Measurements from ENCODE around the gene AUTS2.

The AUTS2 gene

DNA sequence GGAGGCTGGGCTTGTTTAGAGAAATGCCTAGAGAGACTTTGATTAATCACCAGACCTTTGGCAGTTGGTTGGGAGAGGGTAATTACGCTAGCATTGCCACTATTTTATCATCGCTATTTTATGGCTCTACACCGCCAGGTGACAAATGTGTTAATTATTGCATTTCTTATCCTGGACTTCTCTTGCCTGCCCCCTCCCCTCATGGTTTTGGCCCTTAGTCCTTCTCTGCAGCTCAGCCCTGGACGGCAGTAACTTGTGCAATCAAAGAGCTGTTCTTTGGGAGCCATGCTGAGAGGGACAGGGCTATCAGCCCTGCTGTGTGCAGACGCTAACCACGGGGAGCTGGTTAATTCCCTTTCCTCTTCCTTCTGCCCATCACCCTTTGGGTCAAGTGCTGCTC lies 585.0 kb downstream of the AUTS2 start:
- H3K4me3 ChIP-seq (ENCODE audit: low read length in 2 of 2) = no peak overlapping the region
- no peak overlapping the region for H3K27ac ChIP-seq (ENCODE audit: low read depth in 2 of 2, low read length in 2 of 2)
- no peaks in the 10 kb centered on the region for H3K9me3 ChIP-seq (ENCODE audit: control insufficient read depth in 2 of 2, low read length in 2 of 2)
- H3K9ac ChIP-seq (ENCODE audit: low read depth in 1 of 2, low read length in 2 of 2) = no peak overlapping the region
- H3K27me3 ChIP-seq (ENCODE audit: control insufficient read depth in 2 of 2, insufficient read depth in 2 of 2, low read length in 2 of 2) = no peaks in the 10 kb centered on the region
- H3K4me1 ChIP-seq (ENCODE audit: control insufficient read depth in 2 of 2, insufficient read depth in 2 of 2, low read length in 2 of 2) = peaks cover 10 to 12% of the 10 kb centered on the region in 2 donors
- no peaks in the 10 kb centered on the region for H3K36me3 ChIP-seq (ENCODE audit: control insufficient read depth in 2 of 2, insufficient read depth in 2 of 2, low read length in 2 of 2)

DNA sequence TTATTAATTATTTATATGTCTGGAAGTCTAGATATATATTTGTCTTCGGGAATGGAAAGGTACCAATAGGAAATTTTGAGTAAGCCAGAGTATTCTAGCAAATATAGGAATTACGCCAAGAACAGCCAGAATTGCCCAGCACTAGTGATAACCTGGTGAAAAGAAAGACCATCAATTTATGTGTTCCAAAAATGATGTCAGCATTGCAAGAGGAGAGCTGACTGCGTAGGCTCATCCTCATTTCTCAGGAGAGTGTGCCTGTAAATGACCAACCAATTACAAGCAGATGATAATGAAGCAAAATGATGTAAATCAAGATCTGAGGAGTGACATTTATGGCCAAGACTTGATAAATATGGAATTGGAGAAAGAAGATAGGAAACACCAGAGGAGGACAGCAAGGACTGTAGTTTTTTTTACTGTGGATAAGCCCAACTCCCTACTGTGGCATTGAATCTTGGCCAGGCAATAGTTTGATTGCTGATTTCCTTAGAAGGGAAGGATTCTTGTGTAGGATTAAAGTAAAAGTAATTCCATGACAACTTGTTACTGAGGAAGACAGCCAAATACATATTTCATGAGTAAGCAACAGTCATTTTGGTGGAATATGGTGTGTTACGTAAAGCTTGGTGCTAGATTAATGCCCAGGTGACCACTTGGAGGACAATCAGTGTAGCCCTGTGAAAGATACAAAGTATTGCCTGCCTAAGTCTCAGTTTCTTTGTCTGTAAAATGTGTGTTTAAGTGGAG lies 590.8 kb downstream of the AUTS2 start:
- Histone ChIP-seq H3K36me3 (ENCODE audit: control insufficient read depth in 2 of 2, insufficient read depth in 2 of 2, low read length in 2 of 2) (no peaks in the 10 kb centered on the region), H3K27ac (ENCODE audit: low read depth in 2 of 2, low read length in 2 of 2) (no peak overlapping the region), H3K27me3 (ENCODE audit: control insufficient read depth in 2 of 2, insufficient read depth in 2 of 2, low read length in 2 of 2) (no peaks in the 10 kb centered on the region), H3K9ac (ENCODE audit: low read depth in 1 of 2, low read length in 2 of 2) (no peak overlapping the region), H3K4me3 (ENCODE audit: low read length in 2 of 2) (no peak overlapping the region), H3K9me3 (ENCODE audit: control insufficient read depth in 2 of 2, low read length in 2 of 2) (no peaks in the 10 kb centered on the region), H3K4me1 (ENCODE audit: control insufficient read depth in 2 of 2, insufficient read depth in 2 of 2, low read length in 2 of 2) (no peaks in the 10 kb centered on the region)

DNA sequence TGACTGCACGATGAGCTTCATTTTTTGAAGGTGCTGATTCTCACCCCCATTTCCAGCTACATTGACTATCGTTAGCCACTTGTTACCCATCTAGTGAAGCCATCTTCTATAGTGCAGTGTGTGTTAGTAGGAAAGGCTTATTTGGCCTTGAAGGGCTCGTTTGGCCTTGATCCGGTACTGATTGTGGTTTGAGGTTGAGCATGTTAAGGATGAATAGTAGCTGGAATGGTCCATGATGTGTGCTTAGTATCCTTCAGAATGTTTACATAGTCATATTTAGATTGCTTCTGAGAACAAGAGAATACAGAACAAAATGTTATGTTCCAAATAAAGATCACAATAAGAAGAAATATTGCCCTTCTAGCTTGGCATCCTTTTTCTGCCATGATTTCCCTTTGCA lies 591.5 kb downstream of the AUTS2 start:
- no peaks in the 10 kb centered on the region for H3K27me3 ChIP-seq (ENCODE audit: control insufficient read depth in 2 of 2, insufficient read depth in 2 of 2, low read length in 2 of 2)
- H3K4me1 ChIP-seq (ENCODE audit: control insufficient read depth in 2 of 2, insufficient read depth in 2 of 2, low read length in 2 of 2) = no peaks in the 10 kb centered on the region
- H3K27ac ChIP-seq (ENCODE audit: low read depth in 2 of 2, low read length in 2 of 2) = no peak overlapping the region
- H3K36me3 ChIP-seq (ENCODE audit: control insufficient read depth in 2 of 2, insufficient read depth in 2 of 2, low read length in 2 of 2) = no peaks in the 10 kb centered on the region
- no peak overlapping the region for H3K9ac ChIP-seq (ENCODE audit: low read depth in 1 of 2, low read length in 2 of 2)
- H3K9me3 ChIP-seq (ENCODE audit: control insufficient read depth in 2 of 2, low read length in 2 of 2) = no peaks in the 10 kb centered on the region
- H3K4me3 ChIP-seq (ENCODE audit: low read length in 2 of 2) = no peak overlapping the region

DNA sequence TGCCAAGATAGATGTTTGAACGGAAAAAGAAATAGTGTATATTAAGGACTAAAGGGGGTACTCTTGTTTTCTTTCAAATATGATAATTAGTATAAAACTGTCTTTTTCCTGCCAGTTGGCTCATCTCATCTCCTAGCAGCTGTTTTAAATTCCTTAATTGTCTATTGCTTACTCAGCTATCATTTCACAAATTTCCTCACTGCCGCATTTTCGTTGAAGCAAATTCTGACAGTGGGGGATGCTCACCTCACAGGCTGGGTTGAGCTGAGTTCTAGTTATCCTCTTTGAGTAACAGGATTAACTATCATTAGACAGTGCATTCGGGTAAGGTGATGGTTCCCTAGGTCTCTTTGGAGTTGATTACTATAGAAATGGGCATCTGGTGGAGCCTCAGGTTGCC lies 592.0 kb downstream of the AUTS2 start:
- no peak overlapping the region for H3K27ac ChIP-seq (ENCODE audit: low read depth in 2 of 2, low read length in 2 of 2)

DNA sequence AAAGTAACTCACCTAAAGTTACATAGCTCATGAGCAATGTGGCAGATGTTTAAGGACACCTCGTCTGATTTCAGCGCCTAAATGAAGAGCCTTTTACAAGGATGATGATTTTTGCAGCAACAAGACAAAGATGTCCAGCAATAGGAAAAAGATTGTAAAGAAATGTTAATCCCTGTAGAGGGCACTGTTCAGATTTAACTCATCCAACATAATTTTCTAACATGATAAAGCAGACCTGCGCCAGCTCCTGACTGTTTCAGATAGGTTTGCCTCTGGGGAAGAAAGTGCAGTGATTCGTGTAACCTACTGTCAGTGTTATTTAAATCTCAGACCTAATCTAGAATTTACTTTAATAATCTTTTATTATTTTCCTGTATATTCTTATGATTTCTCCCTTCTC lies 595.2 kb downstream of the AUTS2 start:
- Histone ChIP-seq H3K27ac (ENCODE audit: low read depth in 2 of 2, low read length in 2 of 2) (no peak overlapping the region), H3K4me3 (ENCODE audit: low read length in 2 of 2) (no peak overlapping the region), H3K4me1 (ENCODE audit: control insufficient read depth in 2 of 2, insufficient read depth in 2 of 2, low read length in 2 of 2) (no peaks in the 10 kb centered on the region), H3K36me3 (ENCODE audit: control insufficient read depth in 2 of 2, insufficient read depth in 2 of 2, low read length in 2 of 2) (no peaks in the 10 kb centered on the region), H3K9me3 (ENCODE audit: control insufficient read depth in 2 of 2, low read length in 2 of 2) (no peaks in the 10 kb centered on the region), H3K9ac (ENCODE audit: low read depth in 1 of 2, low read length in 2 of 2) (no peak overlapping the region), H3K27me3 (ENCODE audit: control insufficient read depth in 2 of 2, insufficient read depth in 2 of 2, low read length in 2 of 2) (no peaks in the 10 kb centered on the region)

More for the DNA sequence above, 592.0 kb downstream of the AUTS2 start:
- Histone ChIP-seq H3K27me3 (ENCODE audit: control insufficient read depth in 2 of 2, insufficient read depth in 2 of 2, low read length in 2 of 2) (no peaks in the 10 kb centered on the region), H3K9ac (ENCODE audit: low read depth in 1 of 2, low read length in 2 of 2) (no peak overlapping the region), H3K4me1 (ENCODE audit: control insufficient read depth in 2 of 2, insufficient read depth in 2 of 2, low read length in 2 of 2) (no peaks in the 10 kb centered on the region), H3K9me3 (ENCODE audit: control insufficient read depth in 2 of 2, low read length in 2 of 2) (no peaks in the 10 kb centered on the region), H3K36me3 (ENCODE audit: control insufficient read depth in 2 of 2, insufficient read depth in 2 of 2, low read length in 2 of 2) (no peaks in the 10 kb centered on the region), H3K4me3 (ENCODE audit: low read length in 2 of 2) (no peak overlapping the region)

DNA sequence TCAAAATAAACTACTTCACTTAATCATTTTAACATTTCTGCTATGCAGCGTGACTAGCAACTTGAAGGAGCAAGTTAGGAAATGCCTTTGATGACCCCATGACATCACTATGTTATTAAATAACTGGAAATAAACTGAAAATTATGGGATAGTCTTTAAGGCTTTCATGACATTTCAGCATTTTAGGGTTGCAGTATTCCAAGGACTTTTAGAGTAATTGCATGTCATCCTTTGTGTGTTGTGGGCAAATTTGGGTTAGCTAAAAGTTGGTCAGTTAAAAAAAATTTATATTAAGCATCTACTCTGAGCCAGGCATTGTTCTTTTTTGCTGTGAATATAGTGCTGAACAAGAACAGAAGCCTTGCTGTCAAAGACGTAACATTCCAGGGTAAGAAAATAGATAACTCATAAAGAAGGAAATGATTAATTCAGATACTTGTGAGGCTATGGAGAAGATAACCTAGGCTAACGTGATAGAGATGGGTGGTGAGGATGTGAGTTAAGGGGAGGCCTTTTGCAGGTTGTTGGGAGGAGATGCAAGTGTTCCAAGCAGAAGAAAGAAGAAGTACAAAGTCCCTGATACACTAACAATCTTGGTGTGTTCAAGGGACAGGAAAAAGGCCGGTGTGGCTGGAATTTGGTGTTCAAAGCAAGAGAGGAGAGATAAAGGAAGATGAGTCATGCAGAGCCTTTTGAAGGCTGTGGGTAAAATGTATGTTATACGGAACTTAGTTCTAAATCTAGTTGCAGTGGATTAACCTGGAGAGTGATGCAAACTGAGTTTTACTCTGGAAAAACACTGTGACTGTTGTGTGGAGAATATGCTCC lies 610.2 kb downstream of the AUTS2 start:
- no peak overlapping the region for H3K27ac ChIP-seq (ENCODE audit: low read depth in 2 of 2, low read length in 2 of 2)
- H3K27me3 ChIP-seq (ENCODE audit: control insufficient read depth in 2 of 2, insufficient read depth in 2 of 2, low read length in 2 of 2) = no peaks in the 10 kb centered on the region
- H3K9me3 ChIP-seq (ENCODE audit: control insufficient read depth in 2 of 2, low read length in 2 of 2) = no peaks in the 10 kb centered on the region
- no peaks in the 10 kb centered on the region for H3K4me1 ChIP-seq (ENCODE audit: control insufficient read depth in 2 of 2, insufficient read depth in 2 of 2, low read length in 2 of 2)
- no peak overlapping the region for H3K9ac ChIP-seq (ENCODE audit: low read depth in 1 of 2, low read length in 2 of 2)
- no peak overlapping the region for H3K4me3 ChIP-seq (ENCODE audit: low read length in 2 of 2)
- no peaks in the 10 kb centered on the region for H3K36me3 ChIP-seq (ENCODE audit: control insufficient read depth in 2 of 2, insufficient read depth in 2 of 2, low read length in 2 of 2)

DNA sequence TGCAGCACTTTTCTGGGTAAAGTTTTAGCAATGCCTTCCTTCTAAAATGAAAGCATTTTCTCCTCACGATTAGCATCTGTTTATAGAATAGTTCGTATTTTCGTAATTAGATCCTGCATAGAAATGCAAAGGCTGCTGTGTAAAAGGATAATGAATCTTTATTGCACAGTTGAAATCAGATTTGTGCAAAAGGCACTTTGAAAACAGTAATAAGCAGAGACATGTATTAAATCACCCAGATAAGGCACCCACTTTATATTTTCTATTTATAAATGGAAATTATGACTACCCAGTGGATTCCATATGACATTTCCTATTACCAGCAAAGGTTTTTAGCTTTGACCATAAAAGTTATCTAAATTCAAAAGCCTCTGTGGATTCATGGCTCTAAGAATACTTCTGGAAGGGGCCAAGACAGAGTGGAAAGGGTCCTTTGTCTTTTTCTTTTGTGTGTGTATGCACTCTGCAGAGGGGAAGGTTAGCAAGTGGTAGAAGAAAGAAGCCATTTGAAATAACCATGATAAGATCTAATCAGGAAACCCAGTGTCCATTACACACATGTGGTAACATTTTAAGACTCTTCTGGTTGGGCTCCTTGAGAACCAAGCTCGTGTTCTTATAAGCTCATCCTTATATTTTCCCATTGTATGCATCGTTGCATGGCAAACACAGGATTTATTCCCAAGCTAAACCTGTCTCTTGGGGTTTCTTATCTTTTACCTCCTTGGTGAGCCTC lies 612.1 kb downstream of the AUTS2 start:
- no peak overlapping the region for H3K4me3 ChIP-seq (ENCODE audit: low read length in 2 of 2)

DNA sequence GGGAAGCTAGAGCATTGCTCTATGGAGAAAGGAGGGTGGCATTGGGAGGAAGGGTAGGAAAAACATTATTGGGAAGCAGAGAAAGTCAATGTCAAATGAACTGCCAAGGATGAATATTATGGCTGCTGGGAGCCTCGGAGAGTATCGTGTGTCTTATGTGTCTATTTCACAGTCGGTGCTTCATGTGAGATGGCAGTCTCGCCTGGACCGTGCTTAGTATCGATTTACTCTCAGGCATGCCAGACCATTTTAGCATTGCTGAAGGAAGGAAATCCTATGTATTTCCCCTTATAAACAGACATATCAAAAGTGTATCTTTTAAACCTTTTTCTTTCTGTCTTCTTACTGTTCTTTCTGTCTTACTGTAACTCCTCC lies 612.6 kb downstream of the AUTS2 start:
- Histone ChIP-seq H3K36me3 (ENCODE audit: control insufficient read depth in 2 of 2, insufficient read depth in 2 of 2, low read length in 2 of 2) (no peaks in the 10 kb centered on the region), H3K27me3 (ENCODE audit: control insufficient read depth in 2 of 2, insufficient read depth in 2 of 2, low read length in 2 of 2) (no peaks in the 10 kb centered on the region), H3K9me3 (ENCODE audit: control insufficient read depth in 2 of 2, low read length in 2 of 2) (no peaks in the 10 kb centered on the region), H3K4me3 (ENCODE audit: low read length in 2 of 2) (no peak overlapping the region), H3K4me1 (ENCODE audit: control insufficient read depth in 2 of 2, insufficient read depth in 2 of 2, low read length in 2 of 2) (no peaks in the 10 kb centered on the region), H3K27ac (ENCODE audit: low read depth in 2 of 2, low read length in 2 of 2) (no peak overlapping the region), H3K9ac (ENCODE audit: low read depth in 1 of 2, low read length in 2 of 2) (no peak overlapping the region)

More for the DNA sequence above, 612.1 kb downstream of the AUTS2 start:
- Histone ChIP-seq H3K4me1 (ENCODE audit: control insufficient read depth in 2 of 2, insufficient read depth in 2 of 2, low read length in 2 of 2) (no peaks in the 10 kb centered on the region), H3K27ac (ENCODE audit: low read depth in 2 of 2, low read length in 2 of 2) (no peak overlapping the region), H3K36me3 (ENCODE audit: control insufficient read depth in 2 of 2, insufficient read depth in 2 of 2, low read length in 2 of 2) (no peaks in the 10 kb centered on the region), H3K9ac (ENCODE audit: low read depth in 1 of 2, low read length in 2 of 2) (no peak overlapping the region), H3K27me3 (ENCODE audit: control insufficient read depth in 2 of 2, insufficient read depth in 2 of 2, low read length in 2 of 2) (no peaks in the 10 kb centered on the region), H3K9me3 (ENCODE audit: control insufficient read depth in 2 of 2, low read length in 2 of 2) (no peaks in the 10 kb centered on the region)

DNA sequence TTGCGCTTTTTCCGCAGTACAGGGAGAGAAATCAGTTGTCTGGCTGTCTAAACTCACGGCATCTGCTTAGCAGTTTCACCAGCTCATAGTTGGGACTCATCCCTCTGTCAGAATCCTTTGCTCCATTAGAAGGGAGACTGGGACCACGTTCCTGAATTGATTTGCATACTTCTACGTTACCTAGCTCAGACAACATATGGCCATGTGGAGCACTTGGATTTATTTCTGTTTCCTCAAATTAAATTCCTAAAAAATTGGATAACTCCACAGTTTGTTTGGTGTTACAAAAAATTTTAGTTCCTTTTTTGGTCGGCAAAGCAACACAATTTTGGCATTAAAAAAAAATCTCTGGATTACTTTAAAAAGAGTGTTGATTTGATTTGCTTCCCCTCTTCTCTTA lies 614.0 kb downstream of the AUTS2 start:
- Histone ChIP-seq H3K9me3 (ENCODE audit: control insufficient read depth in 2 of 2, low read length in 2 of 2) (no peaks in the 10 kb centered on the region), H3K27me3 (ENCODE audit: control insufficient read depth in 2 of 2, insufficient read depth in 2 of 2, low read length in 2 of 2) (no peaks in the 10 kb centered on the region), H3K4me3 (ENCODE audit: low read length in 2 of 2) (no peak overlapping the region), H3K36me3 (ENCODE audit: control insufficient read depth in 2 of 2, insufficient read depth in 2 of 2, low read length in 2 of 2) (no peaks in the 10 kb centered on the region), H3K4me1 (ENCODE audit: control insufficient read depth in 2 of 2, insufficient read depth in 2 of 2, low read length in 2 of 2) (no peaks in the 10 kb centered on the region), H3K27ac (ENCODE audit: low read depth in 2 of 2, low read length in 2 of 2) (no peak overlapping the region), H3K9ac (ENCODE audit: low read depth in 1 of 2, low read length in 2 of 2) (no peak overlapping the region)

DNA sequence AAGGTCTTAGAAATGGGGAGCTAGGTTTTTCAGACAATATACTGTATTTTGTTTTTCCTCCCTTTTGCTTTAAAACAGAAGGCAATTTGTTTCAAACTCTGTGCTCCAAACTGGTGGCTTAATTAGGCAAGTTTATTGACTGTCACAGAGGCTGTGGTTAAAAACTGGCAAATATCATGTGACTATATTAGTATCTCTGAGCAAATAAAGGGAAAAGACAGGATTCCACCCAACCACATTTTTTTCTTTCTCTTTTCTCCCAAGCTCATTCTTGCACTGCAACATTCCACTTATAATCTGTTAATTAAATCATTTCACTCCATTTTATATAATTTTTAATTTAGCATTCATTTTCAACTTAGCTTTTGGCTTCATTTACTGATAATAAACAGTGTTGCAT lies 615.8 kb downstream of the AUTS2 start:
- Histone ChIP-seq H3K4me1 (ENCODE audit: control insufficient read depth in 2 of 2, insufficient read depth in 2 of 2, low read length in 2 of 2) (no peaks in the 10 kb centered on the region), H3K9me3 (ENCODE audit: control insufficient read depth in 2 of 2, low read length in 2 of 2) (no peaks in the 10 kb centered on the region), H3K27me3 (ENCODE audit: control insufficient read depth in 2 of 2, insufficient read depth in 2 of 2, low read length in 2 of 2) (no peaks in the 10 kb centered on the region), H3K27ac (ENCODE audit: low read depth in 2 of 2, low read length in 2 of 2) (no peak overlapping the region), H3K36me3 (ENCODE audit: control insufficient read depth in 2 of 2, insufficient read depth in 2 of 2, low read length in 2 of 2) (no peaks in the 10 kb centered on the region), H3K9ac (ENCODE audit: low read depth in 1 of 2, low read length in 2 of 2) (no peak overlapping the region), H3K4me3 (ENCODE audit: low read length in 2 of 2) (no peak overlapping the region)

Data from mucosa of rectum (tissue), 2 donors.